ENCODE measurements around the gene FZD1. TPM values are rescaled to one million over a fixed set of nuclear protein-coding genes. Genes with fewer than 3 reads are reported as not detected.

The FZD1 gene
- total RNA-seq, 1 experiment from 2014 or later: 0.61 TPM

GRCh38 chr7:91251877-91252276 lies 12.4 kb upstream of the FZD1 start:
- H3K23me2 ChIP-seq (ENCODE audit: insufficient read length, low read depth, low read length, poor library complexity, severe bottlenecking): no peaks in the 10 kb centered on the region
- H3K9ac ChIP-seq (ENCODE audit: extremely low read depth, insufficient read length, low read length): no peak overlapping the region
- H3K4me2 ChIP-seq (ENCODE audit: insufficient read depth, insufficient read length, low read length): no peak overlapping the region
- H3K4me1 ChIP-seq (ENCODE audit: insufficient read depth, low read length): no peaks in the 10 kb centered on the region
- H4K20me1 ChIP-seq (ENCODE audit: control insufficient read depth, insufficient read depth, insufficient read length): no peaks in the 10 kb centered on the region
- H3K9me3 ChIP-seq (ENCODE audit: control insufficient read depth, low read depth, low read length): no peaks in the 10 kb centered on the region
- H4K8ac ChIP-seq (replicated peaks; ENCODE audit: insufficient read length, low read depth, low read length): no peak overlapping the region
- no peak overlapping the region for H2AK5ac ChIP-seq (ENCODE audit: insufficient read length, low read length)
- Mint-ChIP-seq H3K27me3 (ENCODE audit: low read depth) (peaks cover 25% of the 10 kb centered on the region), H3K4me1 (no peaks in the 10 kb centered on the region), H3K9me3 (peaks cover 9% of the 10 kb centered on the region in 2 experiments; a peak in 3 of 5 replicates), H3K36me3 (ENCODE audit: insufficient read depth in 1 of 3, low read depth in 3 of 3) (peaks cover 0 to 7% (median 2%) of the 10 kb centered on the region in 3 experiments; a peak in 3 of 7 replicates), H3K27ac (no peak overlapping the region), H3K4me3 (no peak overlapping the region)
- no peak overlapping the region for H3K4ac ChIP-seq (ENCODE audit: low read depth, low read length)
- no peak overlapping the region for H3K14ac ChIP-seq (ENCODE audit: insufficient read depth, low read length)
- no peak overlapping the region for H2AFZ ChIP-seq (ENCODE audit: low read length)
- no peak for TF ChIP-seq CTCF (conservative IDR thresholded peaks at IDR 0.05)
- no peaks in the 10 kb centered on the region for H3K79me2 ChIP-seq (ENCODE audit: insufficient read depth, low read length)
- no peak for DNase-seq
- WGBS (ENCODE audit: extremely low coverage, insufficient read length, low lambda C conversion rate): no CpG with 5 or more reads among the region's 3 CpGs
- H2BK120ac ChIP-seq (ENCODE audit: low read depth, low read length, poor library complexity, severe bottlenecking): no peak overlapping the region
- no peak overlapping the region for H4K5ac ChIP-seq (ENCODE audit: insufficient read length, low read depth, low read length)
- no peak overlapping the region for H3T11ph ChIP-seq (ENCODE audit: low read length)
- no peaks in the 10 kb centered on the region for H3K79me1 ChIP-seq (ENCODE audit: insufficient read depth, low read depth, low read length, poor library complexity, severe bottlenecking)
- no peak overlapping the region for H2BK12ac ChIP-seq (ENCODE audit: insufficient read length, low read depth, low read length)
- no peak overlapping the region for H2BK20ac ChIP-seq (ENCODE audit: low read depth, low read length, poor library complexity, severe bottlenecking)
- no peak overlapping the region for H4K91ac ChIP-seq (ENCODE audit: insufficient read length, low read depth, low read length)
- no peak overlapping the region for H2BK15ac ChIP-seq (ENCODE audit: low read depth, low read length)
- H2BK5ac ChIP-seq (ENCODE audit: insufficient read length, low read length): no peak overlapping the region
- H3K56ac ChIP-seq (ENCODE audit: insufficient read length, low read depth, low read length): no peak overlapping the region
- no peak overlapping the region for H3K27ac ChIP-seq (ENCODE audit: insufficient read length, low read depth, low read length)
- no peak overlapping the region for H3K18ac ChIP-seq (ENCODE audit: insufficient read length, low read depth, low read length)
- H3K23ac ChIP-seq (ENCODE audit: insufficient read length, low read depth, low read length): no peak overlapping the region
- H3K27me3 ChIP-seq (ENCODE audit: insufficient read depth, low read length): no peaks in the 10 kb centered on the region
